ENCODE results near the gene STH. TPM values are rescaled to one million over a fixed set of nuclear protein-coding genes. Genes with fewer than 3 reads are reported as not detected.

The STH gene
- total RNA-seq, 1 donor from 2014 or later = not detected

DNA sequence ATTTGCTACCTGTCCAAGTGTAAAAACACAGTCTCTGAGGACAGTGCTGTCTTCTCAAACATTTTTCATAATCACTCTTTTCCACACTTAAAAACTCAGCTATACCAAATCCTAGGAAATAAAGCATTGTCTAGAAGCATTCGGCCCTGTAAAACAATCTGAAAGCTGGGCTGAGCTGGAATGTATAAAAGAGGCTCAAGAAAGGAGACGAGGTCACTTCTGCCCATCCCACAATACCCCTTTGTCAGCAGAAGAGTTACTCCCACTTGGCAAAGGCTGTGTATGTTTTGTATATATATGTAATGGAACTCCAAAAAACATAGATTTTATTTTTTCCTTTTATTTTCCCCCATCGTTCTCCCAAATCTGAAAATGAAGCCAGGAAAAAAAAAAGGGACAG, 43.9 kb downstream of the STH start:
- DNase-seq (ENCODE audit: low spot score) = no peak

DNA sequence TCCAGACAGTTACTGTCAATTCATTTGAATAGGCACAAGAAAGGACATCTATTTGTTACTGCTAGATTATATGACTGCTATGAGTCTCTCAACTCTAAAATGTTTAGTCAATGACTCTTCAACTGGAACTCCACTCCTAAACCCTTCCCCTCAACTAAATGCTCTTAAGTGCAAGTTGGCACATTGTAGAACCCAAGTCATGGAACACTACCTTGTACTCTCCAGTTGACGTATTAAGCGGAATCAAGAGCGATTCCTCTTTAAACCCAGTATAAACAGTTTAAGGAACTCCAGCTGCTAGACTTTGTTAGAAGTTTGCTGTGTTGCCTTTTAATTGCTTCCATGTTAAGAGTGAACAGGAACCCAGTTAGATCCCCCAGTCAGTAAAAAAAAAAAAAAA, 44.6 kb downstream of the STH start:
- no peak for DNase-seq (ENCODE audit: low spot score)

DNA sequence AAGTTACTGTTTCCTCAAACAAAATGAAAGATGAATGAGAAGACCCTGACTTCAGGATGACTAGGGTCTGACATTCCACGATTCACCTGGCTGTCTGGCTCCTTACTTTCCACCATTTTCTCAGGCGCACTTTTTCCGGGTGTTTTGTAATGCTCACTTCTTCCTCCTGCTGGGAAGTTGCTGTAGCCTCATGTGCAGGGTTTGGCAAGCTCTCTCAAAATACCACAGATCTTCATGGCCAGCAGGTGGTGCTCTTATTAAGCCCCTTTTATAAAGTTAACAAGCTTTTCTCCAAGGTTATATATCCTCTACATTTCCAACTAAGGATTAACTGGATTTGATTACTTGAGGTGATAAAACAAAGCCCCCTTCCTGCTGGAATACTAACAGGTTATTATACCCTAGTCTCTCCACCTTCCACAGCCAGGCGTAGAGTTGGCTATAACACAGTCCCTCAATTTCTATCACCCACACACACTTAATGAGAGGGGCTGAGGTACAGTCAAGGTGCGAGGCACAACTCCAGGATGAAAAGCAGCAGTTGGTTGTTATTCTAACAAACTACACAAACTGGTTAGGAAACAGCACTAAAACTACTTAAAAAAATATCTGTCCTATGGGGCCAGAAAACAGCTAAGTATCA, 45.4 kb downstream of the STH start:
- no peak for DNase-seq (ENCODE audit: low spot score)

DNA sequence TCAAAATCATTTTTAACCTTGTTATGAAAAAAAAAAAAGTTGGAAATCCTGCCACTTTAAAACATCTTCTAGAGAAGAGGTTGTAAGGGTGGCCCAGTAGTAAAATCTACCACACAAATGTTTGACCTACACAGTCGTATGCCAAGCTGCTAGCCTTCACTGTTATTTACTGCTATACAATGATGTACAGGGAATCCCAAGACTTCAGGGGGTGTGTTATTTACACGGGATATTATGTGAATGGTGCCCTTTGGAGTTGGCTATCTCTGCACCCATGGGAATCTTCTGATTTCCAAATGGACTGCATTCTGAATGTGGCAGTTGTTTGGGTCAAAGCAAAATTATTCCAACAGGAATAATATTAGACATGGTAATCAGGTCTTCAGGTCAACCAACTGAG, 45.9 kb downstream of the STH start:
- no peak for DNase-seq (ENCODE audit: low spot score)

DNA sequence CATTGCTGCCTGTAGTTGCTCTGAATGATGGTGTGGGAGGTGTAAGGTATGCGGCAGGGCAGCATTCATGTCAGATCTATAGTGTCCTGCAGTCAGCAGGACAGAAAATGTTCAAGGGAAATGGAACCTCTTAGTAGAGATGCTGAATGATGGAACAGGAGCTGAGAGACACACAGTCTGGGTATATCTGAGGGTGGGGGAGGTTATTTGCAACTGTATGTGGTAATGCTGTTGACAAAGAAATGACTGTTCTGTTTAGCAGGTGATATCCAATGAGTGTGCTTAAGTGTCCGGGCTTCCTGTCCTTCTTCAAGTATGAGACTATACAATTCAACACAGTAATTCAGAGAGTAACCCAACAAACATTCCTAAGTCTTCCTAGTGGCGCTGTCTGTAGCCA, 46.6 kb downstream of the STH start:
- no peak for DNase-seq (ENCODE audit: low spot score)

DNA sequence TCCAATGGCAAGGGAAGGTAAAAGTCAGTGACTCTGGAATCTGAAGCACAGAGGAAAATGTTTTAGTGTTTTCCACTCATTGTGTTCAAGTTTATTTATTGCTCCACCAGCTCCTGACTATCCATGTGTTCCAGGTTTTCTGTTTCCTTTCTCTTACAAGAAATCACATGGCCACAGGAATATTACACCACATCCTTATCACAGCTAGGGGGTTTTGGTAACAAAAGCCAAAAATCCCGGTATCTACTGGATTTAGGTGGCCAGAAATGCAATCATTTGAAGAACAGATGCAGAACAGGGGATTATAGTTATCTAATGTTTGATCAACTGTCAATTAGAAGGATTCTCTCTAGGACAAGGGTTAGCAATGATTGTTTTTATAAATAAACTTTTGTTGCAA, 47.9 kb downstream of the STH start:
- no peak for DNase-seq (ENCODE audit: low spot score)

DNA sequence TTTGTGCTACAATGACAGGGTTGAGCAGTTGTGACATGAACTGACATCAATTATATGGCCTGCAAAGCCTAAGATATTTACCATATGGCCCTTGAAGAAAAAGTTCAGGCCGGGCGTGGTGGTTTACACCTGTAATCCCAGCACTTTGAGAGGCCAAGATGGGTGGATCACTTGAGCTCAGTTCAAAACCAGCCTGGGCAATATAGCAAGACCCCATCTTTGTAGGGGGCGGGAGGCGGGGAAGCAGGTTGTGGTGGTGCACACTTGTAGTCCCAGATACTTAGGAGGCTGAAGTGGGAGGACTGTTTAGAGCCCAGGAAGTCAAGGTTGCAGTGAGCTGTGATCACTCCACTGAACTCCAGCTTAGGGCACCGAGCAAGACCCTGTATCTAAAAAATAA, 48.3 kb downstream of the STH start:
- DNase-seq (ENCODE audit: low spot score) = no peak

DNA sequence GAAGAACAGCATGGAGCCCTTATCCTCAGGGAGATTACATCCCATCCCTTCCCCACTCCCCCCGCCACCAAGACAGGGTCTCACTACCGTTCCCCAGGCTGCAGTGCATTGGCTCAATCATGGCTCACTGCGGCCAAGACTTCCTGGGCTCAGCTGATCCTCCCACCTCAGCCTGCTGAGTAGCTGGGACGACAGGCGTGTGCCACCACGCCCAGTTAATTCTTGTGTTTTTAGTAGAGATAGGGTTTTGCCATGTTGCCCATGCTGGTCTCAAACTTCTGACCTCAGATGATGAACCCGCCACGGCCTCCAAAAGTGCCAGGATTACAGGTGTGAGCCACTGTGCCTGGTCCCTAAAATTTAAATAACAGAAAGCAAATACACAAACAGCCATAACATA, 48.8 kb downstream of the STH start:
- no peak for DNase-seq (ENCODE audit: low spot score)

Other genes starting within 250 kb of the STH start
- gene CRHR1, start 214.9 kb upstream of the STH start, total RNA-seq = not detected
- gene SPPL2C, start 154.4 kb upstream of the STH start, total RNA-seq = not detected
- 23.5 TPM for gene MAPT, start 104.7 kb upstream of the STH start, total RNA-seq
- gene KANSL1, start 194.2 kb downstream of the STH start, total RNA-seq = 67.8 TPM